Mesothelial cell of epicardium (in vitro differentiated cells): ENCODE data around the gene DLG3. TPM values are rescaled to one million over a fixed set of nuclear protein-coding genes. Genes with fewer than 3 reads are reported as not detected.
A peak's percentile ranks its signal among the peaks of the same experiment; 100 is the strongest.

ENCODE experiments used
- DNase-seq, 2 experiments: peaks; one replicate each; pipeline ENCODE4 v3.0.0; 2021; ENCODE audit warnings: low spot score in 2 of 2; ENCODE audit not compliant: unreplicated experiment in 2 of 2
- H3K27ac Mint-ChIP-seq: 2 replicates; pipeline ENCODE4 v1.8.0; 2021; ENCODE audit warnings: mixed read lengths
- H3K27me3 Mint-ChIP-seq: 2 replicates; pipeline ENCODE4 v1.8.0; 2021; ENCODE audit warnings: low read depth, mixed read lengths
- H3K36me3 Mint-ChIP-seq: 2 replicates; pipeline ENCODE4 v1.8.0; 2021; ENCODE audit warnings: mixed read lengths
- H3K4me1 Mint-ChIP-seq: 2 replicates; pipeline ENCODE4 v1.8.0; 2021; ENCODE audit warnings: mixed read lengths
- H3K4me3 Mint-ChIP-seq: 2 replicates; pipeline ENCODE4 v1.8.0; 2021; ENCODE audit warnings: mild to moderate bottlenecking, moderate library complexity, mixed read lengths
- H3K9me3 Mint-ChIP-seq: 2 replicates; pipeline ENCODE4 v1.8.0; 2021; ENCODE audit warnings: mixed read lengths
- total RNA-seq: library from RNA; stranded (reverse); gene quantifications from 3 replicates; pipeline ENCODE4 v1.2.1, GENCODE V29; 2021
- TF ChIP-seq, protein P1 (sequence below): fragments of 200-600 bp; sonication (generic); IDR thresholded peaks from one replicate; pipeline ENCODE4 v1.5.0; 2021; ENCODE audit warnings: antibody characterized with exemption; ENCODE audit not compliant: unreplicated experiment

Gene DLG3
- total RNA-seq, 1 donor from 2014 or later = 39.1 TPM

DNA sequence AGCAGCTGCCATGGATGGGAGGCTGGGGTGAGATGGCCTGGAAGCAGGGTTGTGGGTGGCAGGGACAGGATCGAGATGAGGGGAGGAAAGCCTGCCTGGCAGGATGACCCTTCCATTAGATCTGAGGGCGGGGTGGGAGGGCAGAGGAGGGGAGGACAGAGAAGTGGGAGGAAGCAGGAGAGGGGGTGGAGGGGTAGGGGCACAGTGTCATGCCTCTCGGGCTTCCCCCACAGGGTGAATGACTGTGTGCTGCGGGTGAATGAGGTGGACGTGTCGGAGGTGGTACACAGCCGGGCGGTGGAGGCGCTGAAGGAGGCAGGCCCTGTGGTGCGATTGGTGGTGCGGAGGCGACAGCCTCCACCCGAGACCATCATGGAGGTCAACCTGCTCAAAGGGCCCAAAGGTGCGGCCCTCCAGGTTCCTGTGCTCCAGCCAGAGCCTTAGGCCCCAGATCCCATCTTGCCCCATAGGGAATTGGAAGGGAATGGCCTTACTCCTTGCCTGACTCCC is 4.9 kb downstream of the DLG3 start:
- H3K4me3 Mint-ChIP-seq = no peak overlapping the region
- H3K4me1 Mint-ChIP-seq = peaks cover 26% of the 10 kb centered on the region
- no peak for DNase-seq
- no peaks in the 10 kb centered on the region for H3K36me3 Mint-ChIP-seq
- H3K27ac Mint-ChIP-seq = no peak overlapping the region
- TF ChIP-seq, protein P1, sequence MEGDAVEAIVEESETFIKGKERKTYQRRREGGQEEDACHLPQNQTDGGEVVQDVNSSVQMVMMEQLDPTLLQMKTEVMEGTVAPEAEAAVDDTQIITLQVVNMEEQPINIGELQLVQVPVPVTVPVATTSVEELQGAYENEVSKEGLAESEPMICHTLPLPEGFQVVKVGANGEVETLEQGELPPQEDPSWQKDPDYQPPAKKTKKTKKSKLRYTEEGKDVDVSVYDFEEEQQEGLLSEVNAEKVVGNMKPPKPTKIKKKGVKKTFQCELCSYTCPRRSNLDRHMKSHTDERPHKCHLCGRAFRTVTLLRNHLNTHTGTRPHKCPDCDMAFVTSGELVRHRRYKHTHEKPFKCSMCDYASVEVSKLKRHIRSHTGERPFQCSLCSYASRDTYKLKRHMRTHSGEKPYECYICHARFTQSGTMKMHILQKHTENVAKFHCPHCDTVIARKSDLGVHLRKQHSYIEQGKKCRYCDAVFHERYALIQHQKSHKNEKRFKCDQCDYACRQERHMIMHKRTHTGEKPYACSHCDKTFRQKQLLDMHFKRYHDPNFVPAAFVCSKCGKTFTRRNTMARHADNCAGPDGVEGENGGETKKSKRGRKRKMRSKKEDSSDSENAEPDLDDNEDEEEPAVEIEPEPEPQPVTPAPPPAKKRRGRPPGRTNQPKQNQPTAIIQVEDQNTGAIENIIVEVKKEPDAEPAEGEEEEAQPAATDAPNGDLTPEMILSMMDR = no peak
- peaks cover 31% of the 10 kb centered on the region for H3K27me3 Mint-ChIP-seq
- peaks cover 9% of the 10 kb centered on the region for H3K9me3 Mint-ChIP-seq

DNA sequence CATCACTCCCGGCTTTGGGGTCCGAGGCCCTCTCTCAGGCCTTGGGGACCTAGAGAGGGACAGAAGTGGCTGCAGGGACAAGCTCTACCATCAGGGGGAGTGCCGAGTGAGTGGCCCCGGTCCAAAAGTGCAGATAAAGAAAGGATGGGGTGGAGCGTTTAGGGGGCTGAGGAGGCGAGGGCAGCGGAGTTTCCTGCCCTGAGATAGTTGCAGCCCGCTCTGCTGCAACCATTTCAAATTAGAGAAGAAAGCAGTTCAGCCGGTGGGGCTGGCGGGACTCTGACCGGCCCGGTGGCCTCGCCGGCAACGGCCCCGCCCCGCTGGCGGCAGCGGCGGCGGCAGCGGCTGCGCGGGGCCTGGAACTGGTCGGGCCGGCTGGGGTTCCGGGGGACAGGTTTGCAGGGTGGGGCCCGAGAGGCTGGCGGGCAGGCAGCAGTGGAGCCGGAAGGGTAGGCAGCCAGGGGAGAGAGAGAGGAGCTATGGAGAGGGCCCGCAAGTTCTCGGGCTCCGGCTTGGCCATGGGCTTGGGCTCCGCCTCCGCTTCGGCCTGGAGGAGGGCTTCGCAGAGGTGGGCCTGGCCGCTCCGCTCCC is 7.6 kb downstream of the DLG3 start:
- Mint-ChIP-seq H3K27ac (peak overlapping the region; percentile 73), H3K27me3 (peaks cover 9% of the 10 kb centered on the region), H3K4me3 (peak overlapping the region; percentile 81), H3K4me1 (peaks cover 41% of the 10 kb centered on the region), H3K36me3 (peaks cover 2% of the 10 kb centered on the region), H3K9me3 (peaks cover 10% of the 10 kb centered on the region)
- TF ChIP-seq, protein P1 = peak; percentile 57
- DNase-seq = peak in 1 of 2 experiments; percentile 65

DNA sequence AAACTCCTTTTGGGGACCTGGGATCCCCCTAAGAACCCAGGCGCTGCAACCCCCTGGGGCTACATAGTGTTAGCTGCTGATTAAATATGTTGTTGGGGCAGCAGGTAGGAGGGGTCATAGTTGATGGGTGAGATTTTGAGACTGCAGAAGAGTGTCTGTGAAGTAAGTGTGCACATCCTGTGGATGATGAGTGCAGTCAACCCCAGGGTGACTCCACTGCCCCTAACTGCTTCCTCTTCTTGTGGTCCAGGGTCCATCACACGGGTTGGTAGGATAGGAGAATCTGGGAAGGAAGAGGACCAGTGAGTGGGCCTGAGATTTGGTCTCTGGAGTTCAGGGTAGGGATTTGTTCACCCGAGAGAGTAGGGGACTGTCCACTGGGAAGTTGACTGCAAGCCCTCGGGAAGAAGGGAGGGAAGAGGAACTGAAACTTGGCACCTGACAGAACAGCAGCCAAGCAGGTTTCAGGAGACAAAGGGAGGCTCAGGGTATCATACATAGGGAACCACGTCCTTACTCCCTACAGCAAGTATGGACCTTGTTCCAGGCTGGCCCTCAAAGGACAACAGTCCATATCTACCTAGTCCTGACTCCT is 8.5 kb downstream of the DLG3 start:
- Mint-ChIP-seq H3K4me1 (peaks cover 41% of the 10 kb centered on the region), H3K4me3 (peak overlapping the region; percentile 73), H3K27ac (peak overlapping the region; percentile 2), H3K27me3 (peaks cover 3% of the 10 kb centered on the region), H3K9me3 (peaks cover 10% of the 10 kb centered on the region), H3K36me3 (peaks cover 2% of the 10 kb centered on the region)
- TF ChIP-seq, protein P1 = no peak
- DNase-seq = no peak

DNA sequence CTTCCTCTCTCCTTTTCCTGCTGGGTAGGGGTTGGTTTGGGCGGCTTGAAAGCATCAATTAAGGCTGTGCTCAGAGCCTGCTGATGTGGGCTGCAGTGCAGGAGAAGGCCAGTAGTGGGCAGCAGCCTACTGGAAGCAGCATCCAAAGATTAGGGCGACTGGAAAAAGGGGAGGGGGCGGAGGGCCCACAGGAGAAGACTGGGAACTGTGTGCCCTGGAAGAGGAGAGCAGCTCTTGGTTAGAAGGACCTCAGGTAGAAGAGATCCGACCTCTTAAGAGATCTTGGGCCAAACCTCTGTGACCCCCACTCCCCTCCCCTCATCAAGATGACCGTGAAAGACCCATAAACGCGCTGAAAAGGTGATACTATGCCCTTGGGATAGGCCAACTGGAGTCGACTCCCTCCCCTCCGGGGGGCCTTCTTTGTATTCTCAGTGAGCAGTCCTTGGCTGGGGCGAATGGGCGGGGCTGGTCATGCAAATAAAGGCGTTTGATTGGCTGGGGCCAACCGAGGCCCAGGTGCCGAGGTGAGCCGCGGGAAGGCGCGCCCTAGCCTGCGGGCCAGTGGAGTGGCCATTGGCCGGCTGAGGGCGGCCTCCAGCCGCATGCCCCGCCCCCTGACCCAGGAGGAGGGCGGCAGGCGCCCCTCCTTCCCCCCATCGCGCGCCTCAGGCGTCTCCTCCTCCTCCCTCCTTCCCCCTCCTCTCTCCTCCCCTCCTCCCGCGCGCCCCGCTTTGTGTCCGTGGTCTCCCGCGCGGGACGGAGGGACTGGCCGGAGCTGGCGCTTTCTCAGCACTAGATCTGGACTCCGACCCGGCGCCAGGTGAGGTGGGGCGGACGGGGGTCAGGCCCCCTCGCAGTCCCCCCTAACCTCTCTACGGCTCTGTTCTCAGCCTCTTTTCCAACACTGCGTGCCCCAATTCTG is 10.1 kb downstream of the DLG3 start:
- Mint-ChIP-seq H3K4me1 (peaks cover 41% of the 10 kb centered on the region), H3K4me3 (peak overlapping the region; percentile 85), H3K9me3 (peaks cover 11% of the 10 kb centered on the region), H3K36me3 (peaks cover 6% of the 10 kb centered on the region), H3K27ac (peak overlapping the region; percentile 92), H3K27me3 (no peaks in the 10 kb centered on the region)
- DNase-seq = peak; percentile 66 to 79
- TF ChIP-seq, protein P1 = peak; percentile 68

DNA sequence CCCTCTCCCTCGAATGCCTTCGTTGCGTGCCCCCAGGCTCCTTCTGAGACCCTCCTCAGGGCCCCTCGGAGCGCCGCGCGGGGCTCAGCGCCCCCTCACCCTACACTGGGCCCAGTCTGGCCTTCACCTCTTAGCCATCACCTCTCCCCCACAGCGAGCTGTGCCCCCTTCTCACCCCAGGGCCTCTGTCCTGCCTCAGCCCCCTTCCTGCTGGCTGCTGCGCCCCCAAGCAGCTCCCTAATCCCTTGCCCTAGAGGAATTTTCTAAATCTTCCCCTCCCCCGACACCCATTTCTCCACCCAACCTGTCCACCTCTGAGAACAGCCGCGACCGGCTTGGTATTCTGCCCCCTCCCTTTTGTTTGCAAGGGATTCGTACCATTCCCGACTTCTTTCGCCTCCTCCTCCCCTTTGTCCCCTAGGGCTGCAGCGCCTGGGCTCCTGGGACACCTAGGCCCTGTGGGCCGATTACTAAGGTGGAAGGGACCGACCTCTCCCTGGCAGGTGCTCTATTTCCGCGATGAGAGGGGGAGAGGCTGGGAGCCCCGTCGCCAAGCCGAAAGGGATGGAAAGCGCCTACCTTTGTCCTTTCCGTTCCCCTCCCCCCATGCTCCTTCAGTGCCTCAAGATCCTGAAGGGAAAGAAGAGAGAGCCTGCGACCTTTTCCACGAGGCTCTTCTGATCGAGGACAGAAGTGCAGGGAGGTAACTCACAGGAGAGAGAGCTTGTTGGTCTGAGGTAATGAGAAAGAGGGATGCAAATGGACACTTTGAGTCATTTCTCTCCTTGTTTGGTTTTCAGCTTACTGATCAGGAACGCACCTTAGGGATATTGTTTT is 10.9 kb downstream of the DLG3 start:
- TF ChIP-seq, protein P1 = no peak
- DNase-seq = no peak
- Mint-ChIP-seq H3K36me3 (peaks cover 11% of the 10 kb centered on the region), H3K27me3 (no peaks in the 10 kb centered on the region), H3K4me3 (peak overlapping the region; percentile 85), H3K4me1 (peaks cover 41% of the 10 kb centered on the region), H3K9me3 (peaks cover 16% of the 10 kb centered on the region), H3K27ac (peak overlapping the region; percentile 92)
